Mesendoderm (in vitro differentiated cells): ENCODE measurements around the gene SRBD1.

Experiments used
- DNase-seq: peaks from one replicate; pipeline ENCODE4 v3.0.0; 2013
- H2AK5ac ChIP-seq: 2 replicates; pipeline ENCODE4 v1.6.1; 2013; ENCODE audit warnings: low read length, inconsistent platforms
- H2BK120ac ChIP-seq: 2 replicates; pipeline ENCODE4 v1.6.1; 2013; ENCODE audit warnings: low read depth, mild to moderate bottlenecking, low read length, moderate library complexity, mixed read lengths
- H2BK15ac ChIP-seq: replicated peaks from 2 replicates; pipeline ENCODE4 v1.6.1; 2013; ENCODE audit warnings: low read depth, mild to moderate bottlenecking, moderate library complexity
- H2BK5ac ChIP-seq: 2 replicates; pipeline ENCODE4 v1.6.1; 2013; ENCODE audit warnings: low read length, inconsistent platforms
- H3K18ac ChIP-seq: 2 replicates; pipeline ENCODE4 v1.6.1; 2013; ENCODE audit warnings: mild to moderate bottlenecking, low read length, mixed read lengths
- H3K23ac ChIP-seq: one replicate; pipeline ENCODE4 v1.6.1; 2013; ENCODE audit warnings: low read length
- H3K27ac ChIP-seq: 2 replicates; pipeline ENCODE4 v1.5.1; 2013; ENCODE audit warnings: low read depth, mild to moderate bottlenecking, inconsistent platforms, low read length, moderate library complexity
- H3K27me3 ChIP-seq: 2 replicates; pipeline ENCODE4 v1.6.1; 2013; ENCODE audit warnings: low read length, control low read depth, mild to moderate bottlenecking, inconsistent platforms; ENCODE audit not compliant: insufficient read depth, poor library complexity
- H3K36me3 ChIP-seq: 2 replicates; pipeline ENCODE4 v1.6.1; 2013; ENCODE audit warnings: low read length, inconsistent platforms; ENCODE audit not compliant: control insufficient read depth, insufficient read depth
- H3K4ac ChIP-seq: one replicate; pipeline ENCODE4 v1.6.1; 2013; ENCODE audit warnings: low read depth, mild to moderate bottlenecking, low read length, moderate library complexity
- H3K4me1 ChIP-seq: 2 replicates; pipeline ENCODE4 v1.6.1; 2013; ENCODE audit warnings: low read depth, low read length, inconsistent platforms; ENCODE audit not compliant: control insufficient read depth
- H3K4me2 ChIP-seq: 2 replicates; pipeline ENCODE4 v1.6.1; 2013; ENCODE audit warnings: low read length
- H3K4me3 ChIP-seq: 2 replicates; pipeline ENCODE4 v1.5.1; 2013; ENCODE audit warnings: mild to moderate bottlenecking, low read length
- H3K56ac ChIP-seq: one replicate; pipeline ENCODE4 v1.6.1; 2013; ENCODE audit warnings: low read length
- H3K79me1 ChIP-seq: 2 replicates; pipeline ENCODE4 v1.6.1; 2013; ENCODE audit warnings: low read length, inconsistent platforms
- H3K79me2 ChIP-seq: 2 replicates; pipeline ENCODE4 v1.6.1; 2013; ENCODE audit warnings: mild to moderate bottlenecking, low read length; ENCODE audit not compliant: control insufficient read depth, insufficient read depth
- H3K9ac ChIP-seq: 2 replicates; pipeline ENCODE4 v1.6.1; 2013; ENCODE audit warnings: low read length, inconsistent platforms
- H4K5ac ChIP-seq: one replicate; pipeline ENCODE4 v1.6.1; 2013; ENCODE audit warnings: low read length
- H4K8ac ChIP-seq: one replicate; pipeline ENCODE4 v1.6.1; 2013; ENCODE audit warnings: low read depth, mild to moderate bottlenecking, control low read depth, low read length, moderate library complexity
- WGBS: extraction: QIAGEN DNeasy Blood & Tissue Kit; methylation state at CpG from one replicate; pipeline ENCODE4 v1.1.7; 2013; ENCODE audit warnings: low lambda C conversion rate, missing lambda C conversion rate; ENCODE audit not compliant: insufficient coverage; ENCODE audit errors: extremely low coverage; 5-methylcytosine and 5-hydroxymethylcytosine counted together

SRBD1 gene

GRCh38 chr2:45352506-45352905 lies 258.6 kb downstream of the SRBD1 start:
- Histone ChIP-seq H3K4ac (no peak overlapping the region), H3K4me2 (no peak overlapping the region), H3K27me3 (no peaks in the 10 kb centered on the region), H2BK5ac (no peak overlapping the region), H3K79me1 (no peaks in the 10 kb centered on the region), H3K18ac (no peak overlapping the region), H3K23ac (no peak overlapping the region), H3K56ac (no peak overlapping the region), H3K79me2 (no peaks in the 10 kb centered on the region), H3K4me1 (no peaks in the 10 kb centered on the region), H2BK15ac (no peak overlapping the region), H2AK5ac (no peak overlapping the region), H2BK120ac (no peak overlapping the region), H4K5ac (no peak overlapping the region), H3K4me3 (no peak overlapping the region), H3K9ac (no peak overlapping the region), H3K27ac (no peak overlapping the region), H4K8ac (no peak overlapping the region), H3K36me3 (no peaks in the 10 kb centered on the region)
- DNase-seq: no peak
- WGBS: no CpG with 5 or more reads among the region's 2 CpGs

GRCh38 chr2:45345331-45346234 lies 265.5 kb downstream of the SRBD1 start:
- no CpG with 5 or more reads among the region's 8 CpGs for WGBS
- Histone ChIP-seq H3K27ac (no peak overlapping the region), H3K9ac (no peak overlapping the region), H3K79me2 (no peaks in the 10 kb centered on the region), H4K8ac (no peak overlapping the region), H3K4me1 (no peaks in the 10 kb centered on the region), H3K23ac (no peak overlapping the region), H3K56ac (no peak overlapping the region), H3K27me3 (no peaks in the 10 kb centered on the region), H3K4me2 (no peak overlapping the region), H2BK15ac (no peak overlapping the region), H2AK5ac (no peak overlapping the region), H4K5ac (no peak overlapping the region), H3K4ac (no peak overlapping the region), H3K18ac (no peak overlapping the region), H3K36me3 (no peaks in the 10 kb centered on the region), H2BK5ac (no peak overlapping the region), H3K4me3 (no peak overlapping the region), H2BK120ac (no peak overlapping the region), H3K79me1 (no peaks in the 10 kb centered on the region)
- peak; percentile 65 for DNase-seq

- H2AK5ac ChIP-seq: no peak overlapping the region
- H3K23ac ChIP-seq: no peak overlapping the region
- H3K27ac ChIP-seq: no peak overlapping the region
- H3K79me2 ChIP-seq: no peaks in the 10 kb centered on the region
- H3K79me1 ChIP-seq: no peaks in the 10 kb centered on the region
- H4K8ac ChIP-seq: no peak overlapping the region
- DNase-seq: no peak
- H3K4ac ChIP-seq: no peak overlapping the region
- no peak overlapping the region for H3K4me3 ChIP-seq
- no peak overlapping the region for H2BK15ac ChIP-seq
- no peak overlapping the region for H3K18ac ChIP-seq
- H3K27me3 ChIP-seq: no peaks in the 10 kb centered on the region
- H3K4me1 ChIP-seq: no peaks in the 10 kb centered on the region
- no peak overlapping the region for H2BK120ac ChIP-seq
- H2BK5ac ChIP-seq: no peak overlapping the region
- H3K4me2 ChIP-seq: no peak overlapping the region
- no CpG with 5 or more reads among the region's 5 CpGs for WGBS
- no peaks in the 10 kb centered on the region for H3K36me3 ChIP-seq
- H3K56ac ChIP-seq: no peak overlapping the region
- no peak overlapping the region for H4K5ac ChIP-seq
- no peak overlapping the region for H3K9ac ChIP-seq
These were observed 266.6 kb downstream of the SRBD1 start for GRCh38 chr2:45344502-45344901.

GRCh38 chr2:45344071-45344470 lies 267.0 kb downstream of the SRBD1 start:
- Histone ChIP-seq H4K8ac (no peak overlapping the region), H3K23ac (no peak overlapping the region), H3K27ac (no peak overlapping the region), H3K27me3 (no peaks in the 10 kb centered on the region), H4K5ac (no peak overlapping the region), H3K9ac (no peak overlapping the region), H2BK15ac (no peak overlapping the region), H2BK5ac (no peak overlapping the region), H3K56ac (no peak overlapping the region), H3K4me2 (no peak overlapping the region), H3K79me1 (no peaks in the 10 kb centered on the region), H3K4ac (no peak overlapping the region), H3K4me3 (no peak overlapping the region), H3K4me1 (no peaks in the 10 kb centered on the region), H3K79me2 (no peaks in the 10 kb centered on the region), H2BK120ac (no peak overlapping the region), H3K36me3 (no peaks in the 10 kb centered on the region), H2AK5ac (no peak overlapping the region), H3K18ac (no peak overlapping the region)
- DNase-seq: no peak
- WGBS: no CpG with 5 or more reads among the region's 9 CpGs

GRCh38 chr2:45343251-45344017 lies 267.6 kb downstream of the SRBD1 start:
- no peak overlapping the region for H2AK5ac ChIP-seq
- H3K36me3 ChIP-seq: no peaks in the 10 kb centered on the region
- no peak overlapping the region for H2BK5ac ChIP-seq
- no peak overlapping the region for H3K9ac ChIP-seq
- H3K18ac ChIP-seq: no peak overlapping the region
- H2BK120ac ChIP-seq: no peak overlapping the region
- no peak overlapping the region for H3K4me2 ChIP-seq
- no peak overlapping the region for H4K5ac ChIP-seq
- no peak overlapping the region for H3K4ac ChIP-seq
- WGBS: no CpG with 5 or more reads among the region's 19 CpGs
- H3K27me3 ChIP-seq: no peaks in the 10 kb centered on the region
- no peak overlapping the region for H3K4me3 ChIP-seq
- no peaks in the 10 kb centered on the region for H3K79me2 ChIP-seq
- no peak overlapping the region for H3K56ac ChIP-seq
- H3K23ac ChIP-seq: no peak overlapping the region
- H2BK15ac ChIP-seq: no peak overlapping the region
- peak; percentile 17 for DNase-seq
- H3K27ac ChIP-seq: no peak overlapping the region
- no peaks in the 10 kb centered on the region for H3K79me1 ChIP-seq
- no peaks in the 10 kb centered on the region for H3K4me1 ChIP-seq
- H4K8ac ChIP-seq: no peak overlapping the region
